Myometrial cell (primary cell): ENCODE measurements around the gene TREX2. TPM values are rescaled to one million over a fixed set of nuclear protein-coding genes. Genes with fewer than 3 reads are reported as not detected.

Experiments used
- total RNA-seq: library from RNA; depleted of rRNA; stranded (reverse); fragments of >200 nt; gene quantifications from 2 replicates; pipeline ENCODE4 v1.2.3, GENCODE V29; 2015

TREX2 gene
- not detected in 2 replicates for total RNA-seq

GRCh38 chrX:153445856-153446635 lies at the start of gene TREX2:
TSS of gene TREX2 (minus strand) at chrX:153446056. CDS start at chrX:153445430, 626 bp downstream.

GRCh38 chrX:153494541-153495361 lies 48.9 kb upstream of the TREX2 start, which contains the start of gene BGN:
TSS of gene BGN (plus strand) at chrX:153494980. CDS start at chrX:153504632, 9,652 bp downstream.

DNA sequence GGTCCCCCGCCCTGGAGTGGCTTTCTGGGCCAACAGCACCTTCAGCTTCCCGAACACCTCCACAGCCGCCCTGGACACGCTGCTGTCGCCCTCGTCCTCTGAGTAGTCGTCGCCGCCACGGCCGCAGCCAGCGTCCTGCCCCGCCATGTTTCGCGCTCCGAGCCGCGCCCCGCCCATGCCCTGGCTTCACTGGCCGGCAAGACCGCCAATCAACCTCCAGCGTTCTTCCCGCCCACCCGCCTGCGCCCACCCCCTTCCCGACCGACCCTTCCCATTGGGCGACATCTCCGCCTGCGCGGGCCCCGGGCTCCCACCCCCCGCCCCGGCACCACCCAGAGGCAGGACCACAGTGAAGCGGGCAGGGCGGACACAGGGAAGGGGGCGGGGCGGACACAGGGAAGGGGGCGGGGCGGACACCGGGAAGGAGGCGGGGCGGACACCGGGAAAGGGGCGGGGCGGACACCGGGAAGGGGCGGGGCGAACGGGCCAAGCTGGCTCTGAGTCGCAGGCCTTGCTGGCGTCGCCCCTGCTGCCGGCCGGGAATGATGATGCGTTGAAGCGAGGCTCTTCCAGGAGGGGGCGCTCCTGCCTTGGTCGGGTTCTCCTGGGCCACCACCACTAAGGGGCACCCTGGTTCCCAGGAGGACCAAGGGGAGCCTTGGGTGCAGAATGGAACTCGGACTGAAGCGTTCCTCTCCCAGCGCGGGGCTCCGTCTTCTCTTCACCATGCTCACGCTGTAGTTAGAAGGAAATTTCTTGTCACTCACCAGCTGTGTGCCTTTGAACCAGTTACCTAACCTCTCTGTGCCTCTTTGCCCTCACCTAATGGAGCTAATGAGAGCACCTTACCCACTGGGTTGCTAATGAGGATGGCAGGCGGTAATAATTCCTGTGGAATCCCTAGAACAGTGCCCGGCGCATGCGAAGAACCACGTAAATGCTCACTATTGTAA lies 24.8 kb upstream of the TREX2 start, which contains the start of gene HAUS7:
HAUS7 (minus strand) TSS at position 166 of the 953 bp plus-strand sequence; CDS start at position 147, 19 bp downstream.

GRCh38 chrX:153411255-153411987 lies 34.4 kb downstream of the TREX2 start, which contains the start of gene ZFP92:
TSS of gene ZFP92 (plus strand) at chrX:153411472. CDS start at chrX:153418323, 6,851 bp downstream.

DNA sequence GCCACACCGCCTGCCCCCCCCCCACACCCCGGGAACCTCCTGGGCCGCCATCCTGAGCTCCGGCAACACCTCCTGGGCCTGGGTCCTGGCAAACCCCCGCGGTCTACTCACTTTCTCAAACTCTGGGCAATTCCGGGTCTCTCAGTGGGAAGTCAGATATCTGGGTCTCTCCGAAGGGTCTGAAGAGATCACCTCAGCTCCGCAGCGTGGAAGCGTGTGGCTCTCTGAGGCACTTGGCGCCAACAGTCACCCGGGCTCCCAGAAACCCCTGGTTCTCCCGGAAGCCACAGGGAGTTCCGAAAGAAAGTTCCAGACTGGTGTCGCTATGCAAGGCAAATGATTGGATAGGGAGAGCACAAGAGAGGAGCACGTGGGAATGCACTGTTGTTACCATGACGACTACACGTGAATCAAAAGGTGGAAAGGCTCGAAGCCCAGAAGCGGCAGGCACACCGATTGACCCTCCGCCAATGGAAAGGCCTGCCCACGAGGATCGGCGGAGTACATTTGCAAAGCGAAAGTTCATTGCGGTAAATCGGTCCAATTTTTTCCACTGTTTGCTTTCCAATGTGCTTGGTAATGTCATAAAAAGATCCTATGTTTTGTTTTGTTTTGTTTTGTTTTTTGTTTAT lies 44.6 kb downstream of the TREX2 start, which contains the start of gene PNMA6E:
PNMA6E (minus strand) TSS at position 218 of the 632 bp plus-strand sequence. CDS start 2,501 bp downstream, outside the sequence.

Other genes with a start within 250 kb of the TREX2 start
- gene PNMA6F, start 124.3 kb downstream of the TREX2 start, total RNA-seq: not detected in 2 replicates
- gene ZNF275, start 111.9 kb downstream of the TREX2 start, total RNA-seq: 4.9 and 5.1 TPM in 2 replicates
- gene PNMA6E, start 44.7 kb downstream of the TREX2 start, total RNA-seq: not detected in 2 replicates
- 0.29 and 0.71 TPM in 2 replicates for gene ZFP92, start 34.6 kb downstream of the TREX2 start, total RNA-seq
- gene HAUS7, start 24.5 kb upstream of the TREX2 start, total RNA-seq: 37.2 and 51.6 TPM in 2 replicates
- gene BGN, start 48.9 kb upstream of the TREX2 start, total RNA-seq: 3.2 and 4.3 TPM in 2 replicates
- gene ATP2B3, start 71.6 kb upstream of the TREX2 start, total RNA-seq: not detected in 2 replicates
- 39.2 and 46.8 TPM in 2 replicates for gene CCNQ, start 153.1 kb upstream of the TREX2 start, total RNA-seq
- 0.29 and 0.35 TPM in 2 replicates for gene DUSP9, start 201.1 kb upstream of the TREX2 start, total RNA-seq
- gene PNCK, start 227.8 kb upstream of the TREX2 start, total RNA-seq: not detected in 2 replicates
- 6.9 and 7.4 TPM in 2 replicates for gene SLC6A8, start 241.9 kb upstream of the TREX2 start, total RNA-seq